Loucy (cell line): ENCODE data around the gene PROZ.

Experiments
- CTCF ChIP-seq: fragments of 200-600 bp; sonication (generic); conservative IDR thresholded peaks from 2 replicates; pipeline ENCODE4 v1.5.1; 2014; ENCODE audit warnings: mild to moderate bottlenecking, antibody characterized with exemption, low read length
- EZH2phosphoT487 ChIP-seq: fragments of 200-600 bp; IDR thresholded peaks from 2 replicates; pipeline ENCODE4 v1.6.1; 2018; ENCODE audit warnings: antibody characterized with exemption, mild to moderate bottlenecking, moderate library complexity, borderline replicate concordance

GRCh38 chr13:113202912-113203311 is 44.5 kb downstream of the PROZ start:
- TF ChIP-seq CTCF, result no peak
- no peak for TF ChIP-seq EZH2phosphoT487
